NCI-H774 (cell line): Measurements from ENCODE around the gene SCEL.
"Not testable (repeated sequence)": the region's sequence is repeated elsewhere in the genome, so short reads cannot be mapped to it uniquely, and the experiment has no call there.

Experiments
- DNase-seq: peaks from one replicate; lab custom pipeline; 2025; lab: John Stamatoyannopoulos, UW

SCEL gene

DNA sequence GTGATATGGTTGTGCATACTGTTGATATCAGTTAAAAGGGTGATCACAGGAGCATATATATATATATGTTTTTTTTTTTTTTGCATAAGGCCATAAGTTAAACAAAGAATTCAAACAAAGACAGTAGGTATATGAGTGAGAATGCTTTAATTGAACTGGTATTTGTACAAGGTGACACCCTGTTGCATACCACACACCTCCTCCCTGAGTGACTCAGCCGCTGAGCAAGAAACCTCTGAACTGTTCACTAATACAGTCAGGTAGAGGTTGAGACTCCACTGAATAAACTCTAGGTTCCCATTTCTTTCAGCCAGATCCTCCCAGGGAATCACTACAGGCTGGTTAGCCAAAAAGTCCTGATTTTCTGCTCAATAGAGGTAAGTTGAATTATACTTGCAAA lies at the start of gene SCEL:
TSS of gene SCEL (plus strand) at position 259 of the 400 bp plus-strand sequence. CDS start 20,170 bp downstream, outside the sequence.
- no peak for DNase-seq

GRCh38 chr13:77489566-77490337 lies 45.8 kb upstream of the SCEL start:
- DNase-seq = no peak

DNA sequence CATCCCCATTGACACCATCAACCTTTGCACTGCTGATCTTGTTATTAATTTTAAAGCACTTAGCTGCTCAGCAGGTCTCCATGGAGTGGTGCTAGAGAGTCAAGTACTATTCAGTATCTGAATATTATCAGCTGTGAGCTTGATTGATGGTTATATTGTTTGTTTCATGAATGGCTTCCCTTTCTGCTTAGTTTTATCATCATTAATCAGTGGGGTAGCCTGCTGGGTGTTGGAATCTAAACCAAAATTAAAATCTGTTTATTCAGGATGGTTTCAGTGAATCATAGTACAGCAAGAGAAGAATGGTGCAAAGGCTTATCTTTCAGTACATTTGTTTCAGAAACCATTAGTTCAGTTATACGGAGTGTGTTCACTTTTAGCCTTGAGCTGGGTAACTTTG lies 42.5 kb upstream of the SCEL start:
- DNase-seq = peak; percentile 24

DNA sequence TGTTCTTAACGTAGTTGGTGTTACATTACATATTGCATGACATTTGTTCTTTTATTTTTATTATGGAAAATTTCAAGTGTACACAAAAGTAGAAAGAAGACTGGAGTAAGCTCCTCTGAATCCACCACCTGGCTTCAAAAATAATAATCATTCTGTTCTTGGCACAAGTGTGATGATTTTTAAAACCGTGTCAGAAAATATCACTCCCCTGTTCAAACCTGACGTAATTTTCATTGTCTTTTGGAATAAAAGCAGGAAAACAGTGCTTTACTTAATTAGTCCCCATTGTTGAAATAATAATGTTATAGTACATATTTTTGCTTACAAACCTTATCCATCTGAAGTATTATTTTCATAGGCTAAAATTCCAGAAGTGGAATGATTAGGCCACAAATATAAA lies 41.3 kb upstream of the SCEL start:
- DNase-seq = no peak

- DNase-seq = no peak
Observed at GRCh38 chr13:77497350-77497749, 38.2 kb upstream of the SCEL start.

GRCh38 chr13:77497835-77498234 lies 37.7 kb upstream of the SCEL start:
- DNase-seq = no peak

DNA sequence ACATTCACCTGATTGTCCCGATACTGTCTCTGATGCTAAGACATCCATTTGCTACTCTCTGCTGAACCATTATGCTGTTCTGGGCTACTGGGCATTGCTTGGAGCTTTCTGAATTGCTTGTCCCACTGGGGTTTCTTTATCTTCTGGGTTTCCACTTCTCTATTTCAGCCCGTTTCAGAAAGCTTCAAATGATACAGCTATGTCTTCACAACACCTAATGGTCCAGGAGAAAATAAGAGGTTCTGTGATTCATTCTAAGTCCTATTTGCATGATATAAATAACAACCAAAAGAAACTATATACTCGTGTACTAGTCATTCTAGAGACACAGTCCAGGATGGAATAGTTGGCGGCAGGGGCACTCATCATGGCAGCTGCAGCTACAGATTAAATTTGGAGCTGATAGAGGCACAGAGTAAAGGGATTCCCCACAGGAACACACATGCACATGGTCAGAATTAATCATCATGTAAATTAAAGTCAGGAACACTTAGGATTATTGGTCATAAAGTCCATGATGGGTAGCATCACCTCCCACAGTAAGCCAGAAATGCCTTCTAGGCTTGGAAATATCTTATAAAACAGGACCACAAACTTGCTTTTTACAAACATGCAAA lies 33.3 kb upstream of the SCEL start:
- DNase-seq = no peak

DNA sequence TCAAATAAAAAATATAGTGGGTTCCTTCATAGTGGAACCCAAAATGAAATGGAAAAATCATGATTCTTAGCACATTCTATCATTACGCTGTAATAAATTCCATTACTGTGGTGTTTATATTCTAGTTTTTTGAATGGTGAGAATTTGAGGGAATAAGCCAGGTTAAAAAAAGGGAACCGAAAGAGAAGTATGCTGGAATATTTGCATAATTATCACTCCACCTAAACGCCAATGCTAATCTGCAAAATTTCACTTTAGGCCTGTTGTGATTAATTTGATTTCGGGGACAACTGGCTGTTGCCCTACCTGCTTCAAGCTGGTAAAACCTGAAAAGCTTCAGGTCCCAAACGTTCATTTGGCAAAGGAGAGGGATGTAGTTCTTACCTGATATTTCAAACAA lies 32.1 kb upstream of the SCEL start:
- no peak for DNase-seq

DNA sequence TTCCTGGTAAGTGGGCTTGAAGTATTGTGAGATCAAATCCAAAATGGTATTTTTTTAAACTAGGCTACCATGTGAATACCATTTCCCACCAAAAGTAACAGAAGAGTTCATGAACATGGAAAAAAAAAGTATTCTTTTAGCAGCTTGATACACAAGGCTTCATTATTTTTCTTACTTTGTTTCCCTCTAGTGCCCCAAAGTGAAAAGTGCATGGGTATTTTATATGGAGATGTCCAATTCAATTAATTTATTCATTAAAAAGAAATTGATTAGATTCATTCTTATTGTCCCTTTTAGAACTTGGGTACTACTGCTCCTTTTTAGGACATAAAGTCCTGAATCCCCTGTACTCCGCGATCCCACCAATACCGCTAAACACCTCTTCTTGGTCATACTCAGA lies 28.6 kb upstream of the SCEL start:
- DNase-seq = no peak

- no peak for DNase-seq
Observed at GRCh38 chr13:77507931-77508776, 27.4 kb upstream of the SCEL start.

- no peak for DNase-seq
Observed at GRCh38 chr13:77508959-77509620, 26.4 kb upstream of the SCEL start.

DNA sequence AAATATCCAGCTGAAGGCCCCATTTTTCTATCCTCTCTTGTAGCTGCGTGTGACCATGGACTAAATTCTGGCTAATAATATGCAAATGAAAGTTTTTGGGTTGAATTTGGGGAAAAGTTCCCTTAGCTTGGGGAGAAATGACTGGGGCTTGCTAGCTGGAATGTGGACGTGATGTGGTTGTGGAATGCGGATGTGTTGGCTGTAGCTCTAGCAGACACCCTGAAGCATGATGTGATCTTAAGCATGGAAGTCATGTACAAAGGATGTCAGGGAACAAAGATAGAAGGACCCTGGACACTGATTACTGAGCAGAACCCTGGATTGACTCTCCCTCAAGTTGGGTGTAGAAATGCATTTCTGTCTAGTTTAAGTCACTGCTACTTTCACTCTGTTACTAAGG lies 25.4 kb upstream of the SCEL start:
- no peak for DNase-seq

DNA sequence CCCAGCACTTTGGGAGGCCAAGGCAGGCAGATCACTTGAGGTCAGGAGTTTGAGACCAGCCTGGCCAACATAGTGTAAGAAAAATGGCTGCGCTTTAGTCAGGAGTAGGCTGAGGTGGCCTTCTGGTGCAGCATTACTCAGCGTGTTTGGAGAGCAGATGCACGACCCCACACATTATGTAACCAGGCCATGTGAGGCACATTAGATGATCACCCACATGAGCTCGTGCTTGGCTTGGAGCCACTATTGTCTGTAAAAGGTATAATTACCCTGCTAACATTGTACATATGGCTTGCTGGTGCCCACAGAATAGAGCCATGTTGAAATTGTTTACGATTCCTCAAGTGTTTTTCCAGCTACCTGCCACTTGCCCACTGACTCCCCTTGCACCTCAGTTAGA lies 24.0 kb upstream of the SCEL start:
- no peak for DNase-seq

GRCh38 chr13:77513719-77514335 lies 21.7 kb upstream of the SCEL start:
- DNase-seq = no peak

DNA sequence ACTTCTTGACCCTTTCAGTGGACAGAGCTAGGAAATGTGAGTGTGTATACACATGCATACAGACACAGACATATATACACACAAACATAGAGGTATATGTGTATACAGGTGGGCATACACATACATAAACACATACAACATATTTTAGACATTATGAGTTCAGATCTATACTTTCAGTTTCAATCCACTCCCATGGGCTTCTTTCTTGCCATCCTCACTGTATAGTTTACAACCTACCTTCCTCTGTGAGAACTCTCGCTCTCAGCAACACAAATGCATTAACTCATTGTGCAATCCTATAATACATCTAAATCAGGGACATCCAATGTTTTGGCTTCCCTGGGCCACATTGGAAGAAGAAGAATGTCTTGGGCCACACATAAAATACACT lies 21.2 kb upstream of the SCEL start:
- no peak for DNase-seq

GRCh38 chr13:77515785-77516184 lies 19.7 kb upstream of the SCEL start:
- no peak for DNase-seq

- no peak for DNase-seq
Observed at GRCh38 chr13:77516342-77516789, 19.1 kb upstream of the SCEL start.

GRCh38 chr13:77518266-77518665 lies 17.2 kb upstream of the SCEL start:
- no peak for DNase-seq

DNA sequence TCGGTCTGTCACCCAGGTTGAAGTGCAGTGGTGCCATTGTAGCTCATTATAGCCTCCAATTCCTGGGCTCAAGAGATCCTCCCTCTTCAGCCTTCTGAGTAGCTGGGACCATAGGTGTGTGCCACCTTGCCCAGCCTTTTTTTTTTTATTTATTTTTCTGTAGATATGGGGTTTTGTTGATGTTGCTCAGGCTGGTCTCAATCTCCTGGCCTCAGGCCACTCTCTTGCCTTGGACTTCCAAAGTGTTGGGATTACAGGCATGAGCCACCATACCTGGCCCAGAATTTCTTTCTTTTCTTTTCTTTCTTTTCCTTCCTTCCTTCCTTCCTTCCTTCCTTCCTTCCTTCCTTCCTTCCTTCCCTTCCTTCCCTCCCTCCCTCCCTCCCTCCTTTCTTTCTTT lies 16.1 kb upstream of the SCEL start:
- not testable (repeated sequence) for DNase-seq

DNA sequence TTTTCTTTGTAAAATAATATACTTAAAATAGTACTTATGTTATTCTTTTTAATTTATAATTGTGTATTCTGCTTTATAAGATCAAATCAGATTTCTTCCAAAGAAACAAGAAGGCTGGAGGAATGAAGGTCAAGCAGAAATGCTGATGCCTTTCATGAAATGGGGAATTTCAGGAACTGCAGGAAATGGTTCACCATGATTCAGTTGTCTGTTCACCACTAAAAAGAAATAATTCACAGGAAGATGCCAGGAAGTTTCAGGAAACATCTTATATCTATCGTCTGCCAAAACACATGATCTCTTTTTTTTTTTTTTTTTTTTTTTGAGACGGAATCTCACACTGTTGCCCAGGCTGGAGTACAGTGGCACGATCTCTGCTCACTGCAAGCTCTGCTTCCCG lies 15.7 kb upstream of the SCEL start:
- DNase-seq = no peak

DNA sequence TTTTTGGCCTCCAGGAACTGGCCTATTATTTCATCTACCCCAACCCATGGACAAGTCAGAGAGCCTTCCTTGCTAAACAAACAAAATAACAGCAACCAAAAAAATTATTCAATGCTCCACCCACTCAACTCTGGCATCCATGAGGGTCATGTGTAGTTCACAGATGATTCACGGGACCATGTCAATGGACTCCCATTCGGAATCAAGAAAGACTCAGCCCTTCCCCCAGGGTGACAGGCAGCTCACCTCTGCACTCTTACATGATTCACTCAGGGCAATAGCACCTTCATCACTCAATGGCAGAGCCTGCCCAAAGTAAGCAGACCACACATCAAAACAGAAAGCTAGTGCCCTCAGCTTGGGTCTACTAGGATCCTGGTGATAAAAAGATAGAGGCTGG lies 14.3 kb upstream of the SCEL start:
- no peak for DNase-seq
